Liver (tissue), 3 donors: ENCODE data around the gene CENPO.

Experiments used
- ATF3 ChIP-seq: IDR thresholded peaks from 2 replicates; pipeline ENCODE4 v1.6.1; 2016; ENCODE audit warnings: antibody characterized with exemption
- SP1 ChIP-seq: IDR thresholded peaks from 2 replicates; pipeline ENCODE4 v1.6.1; 2018; ENCODE audit warnings: antibody characterized with exemption, mild to moderate bottlenecking
- YY1 ChIP-seq: IDR thresholded peaks from 2 replicates; pipeline ENCODE4 v1.6.1; 2016; ENCODE audit warnings: antibody characterized with exemption, mild to moderate bottlenecking
- ZBTB33 ChIP-seq: IDR thresholded peaks from 2 replicates; pipeline ENCODE4 v1.6.1; 2016; ENCODE audit warnings: antibody characterized with exemption
- TF ChIP-seq, protein P1 (sequence below): fragments of 150-350 bp; IDR thresholded peaks from 2 replicates; pipeline ENCODE4 v1.5.1; 2017; ENCODE audit warnings: improper control_type of control experiment, low read depth, low read length; ENCODE audit not compliant: missing input control
- donor health status: healthy.
- donor health status: healthy.

GRCh38 chr2:24779116-24779515 is 14.1 kb upstream of the CENPO start:
- TF ChIP-seq, protein P1, sequence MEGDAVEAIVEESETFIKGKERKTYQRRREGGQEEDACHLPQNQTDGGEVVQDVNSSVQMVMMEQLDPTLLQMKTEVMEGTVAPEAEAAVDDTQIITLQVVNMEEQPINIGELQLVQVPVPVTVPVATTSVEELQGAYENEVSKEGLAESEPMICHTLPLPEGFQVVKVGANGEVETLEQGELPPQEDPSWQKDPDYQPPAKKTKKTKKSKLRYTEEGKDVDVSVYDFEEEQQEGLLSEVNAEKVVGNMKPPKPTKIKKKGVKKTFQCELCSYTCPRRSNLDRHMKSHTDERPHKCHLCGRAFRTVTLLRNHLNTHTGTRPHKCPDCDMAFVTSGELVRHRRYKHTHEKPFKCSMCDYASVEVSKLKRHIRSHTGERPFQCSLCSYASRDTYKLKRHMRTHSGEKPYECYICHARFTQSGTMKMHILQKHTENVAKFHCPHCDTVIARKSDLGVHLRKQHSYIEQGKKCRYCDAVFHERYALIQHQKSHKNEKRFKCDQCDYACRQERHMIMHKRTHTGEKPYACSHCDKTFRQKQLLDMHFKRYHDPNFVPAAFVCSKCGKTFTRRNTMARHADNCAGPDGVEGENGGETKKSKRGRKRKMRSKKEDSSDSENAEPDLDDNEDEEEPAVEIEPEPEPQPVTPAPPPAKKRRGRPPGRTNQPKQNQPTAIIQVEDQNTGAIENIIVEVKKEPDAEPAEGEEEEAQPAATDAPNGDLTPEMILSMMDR = no peak
- TF ChIP-seq YY1 = no peak
- TF ChIP-seq SP1 = no peak
- no peak for TF ChIP-seq ZBTB33
- TF ChIP-seq ATF3 = no peak
